HUES64 (cell line): ENCODE data around the gene UBE2G2.

Experiments used
- H3K27ac ChIP-seq: 2 replicates; pipeline ENCODE4 v1.7.0; 2013; ENCODE audit warnings: low read depth, low read length, inconsistent platforms
- H3K27me3 ChIP-seq: 2 replicates; pipeline ENCODE4 v1.6.1; 2013; ENCODE audit warnings: mild to moderate bottlenecking, low read length; ENCODE audit not compliant: insufficient read depth
- H3K36me3 ChIP-seq: 2 replicates; pipeline ENCODE4 v1.6.1; 2013; ENCODE audit warnings: mild to moderate bottlenecking, low read length; ENCODE audit not compliant: insufficient read depth
- H3K4me1 ChIP-seq: 2 replicates; pipeline ENCODE4 v1.6.1; 2013; ENCODE audit warnings: mild to moderate bottlenecking, low read length, moderate library complexity; ENCODE audit not compliant: insufficient read depth
- H3K4me3 ChIP-seq: 2 replicates; pipeline ENCODE4 v1.5.1; 2013; ENCODE audit warnings: mild to moderate bottlenecking, low read length, moderate library complexity
- H3K9ac ChIP-seq: 2 replicates; pipeline ENCODE4 v1.6.1; 2013; ENCODE audit warnings: mild to moderate bottlenecking, low read depth, low read length
- H3K9me3 ChIP-seq: 2 replicates; pipeline ENCODE4 v1.6.1; 2013; ENCODE audit warnings: low read depth, low read length; ENCODE audit not compliant: insufficient read depth
- WGBS: fragments of 150-250, 120-280 bp; methylation state at CpG from one replicate; pipeline ENCODE4 v1.1.7; 2013; ENCODE audit warnings: missing lambda C conversion rate; 5-methylcytosine and 5-hydroxymethylcytosine counted together

Gene UBE2G2

GRCh38 chr21:44767834-44768831 is 33.5 kb downstream of the UBE2G2 start:
- WGBS = 79% methylated on average over 30 of the region's 30 CpGs
- Histone ChIP-seq H3K27me3 (no peaks in the 10 kb centered on the region), H3K4me1 (peaks cover 4% of the 10 kb centered on the region; the same call in 1 of the 2 replicates), H3K9me3 (no peaks in the 10 kb centered on the region), H3K9ac (no peak overlapping the region; the same call in 1 of the 2 replicates), H3K27ac (peak overlapping the region; percentile 61; the same call in 1 of the 2 replicates), H3K4me3 (no peak overlapping the region), H3K36me3 (peaks cover 36% of the 10 kb centered on the region)

GRCh38 chr21:44766818-44767354 is 34.7 kb downstream of the UBE2G2 start:
- 88% methylated on average over 11 of the region's 11 CpGs for WGBS
- no peaks in the 10 kb centered on the region for H3K9me3 ChIP-seq
- peaks cover 4% of the 10 kb centered on the region; the same call in 1 of the 2 replicates for H3K4me1 ChIP-seq
- H3K27ac ChIP-seq = no peak overlapping the region
- H3K9ac ChIP-seq = no peak overlapping the region
- H3K4me3 ChIP-seq = no peak overlapping the region
- H3K36me3 ChIP-seq = peaks cover 24% of the 10 kb centered on the region
- no peaks in the 10 kb centered on the region for H3K27me3 ChIP-seq

- H3K27ac ChIP-seq = 0 out of 2 replicates have a peak overlapping the region, but pooled peaks have one; percentile 18
- H3K36me3 ChIP-seq = peaks cover 17% of the 10 kb centered on the region
- H3K9ac ChIP-seq = no peak overlapping the region
- peaks cover 4% of the 10 kb centered on the region; the same call in 1 of the 2 replicates for H3K4me1 ChIP-seq
- no peak overlapping the region for H3K4me3 ChIP-seq
- 91% methylated on average over 24 of the region's 24 CpGs for WGBS
- no peaks in the 10 kb centered on the region for H3K9me3 ChIP-seq
- H3K27me3 ChIP-seq = no peaks in the 10 kb centered on the region
Observed at GRCh38 chr21:44766014-44766817, 35.4 kb downstream of the UBE2G2 start.

GRCh38 chr21:44765231-44766013 is 36.2 kb downstream of the UBE2G2 start:
- whole genome bisulfite sequencing = 77% methylated on average over 12 of the region's 12 CpGs
- no peaks in the 10 kb centered on the region for H3K9me3 ChIP-seq
- H3K9ac ChIP-seq = no peak overlapping the region
- H3K4me3 ChIP-seq = no peak overlapping the region
- peaks cover 5% of the 10 kb centered on the region; the same call in 1 of the 2 replicates for H3K4me1 ChIP-seq
- peaks cover 9% of the 10 kb centered on the region for H3K36me3 ChIP-seq
- H3K27me3 ChIP-seq = no peaks in the 10 kb centered on the region
- H3K27ac ChIP-seq = 0 out of 2 replicates have a peak overlapping the region, but pooled peaks have one; percentile 18

- Histone ChIP-seq H3K27me3 (no peaks in the 10 kb centered on the region), H3K36me3 (peaks cover under 1% of the 10 kb centered on the region), H3K4me3 (no peak overlapping the region), H3K9me3 (no peaks in the 10 kb centered on the region), H3K4me1 (peaks cover 7% of the 10 kb centered on the region; the same call in 1 of the 2 replicates), H3K27ac (no peak overlapping the region), H3K9ac (no peak overlapping the region)
- WGBS = 79% methylated on average over 26 of the region's 26 CpGs
Observed at GRCh38 chr21:44764319-44765230, 37.0 kb downstream of the UBE2G2 start.

GRCh38 chr21:44763451-44764318 is 37.9 kb downstream of the UBE2G2 start:
- WGBS = 91% methylated on average over 25 of the region's 25 CpGs
- H3K9ac ChIP-seq = no peak overlapping the region
- no peaks in the 10 kb centered on the region for H3K9me3 ChIP-seq
- H3K4me1 ChIP-seq = 0 out of 2 replicates have a peak, but pooled peaks cover 2% of the 10 kb centered on the region
- no peaks in the 10 kb centered on the region for H3K36me3 ChIP-seq
- no peaks in the 10 kb centered on the region for H3K27me3 ChIP-seq
- no peak overlapping the region for H3K4me3 ChIP-seq
- H3K27ac ChIP-seq = no peak overlapping the region

GRCh38 chr21:44763050-44763378 is 38.6 kb downstream of the UBE2G2 start:
- Histone ChIP-seq H3K27ac (no peak overlapping the region), H3K4me1 (0 out of 2 replicates have a peak, but pooled peaks cover 2% of the 10 kb centered on the region), H3K9ac (no peak overlapping the region), H3K9me3 (no peaks in the 10 kb centered on the region), H3K36me3 (no peaks in the 10 kb centered on the region), H3K27me3 (no peaks in the 10 kb centered on the region), H3K4me3 (no peak overlapping the region)
- WGBS = 93% methylated on average over 8 of the region's 8 CpGs

- Histone ChIP-seq H3K4me3 (no peak overlapping the region), H3K4me1 (0 out of 2 replicates have a peak, but pooled peaks cover 2% of the 10 kb centered on the region), H3K27me3 (no peaks in the 10 kb centered on the region), H3K36me3 (no peaks in the 10 kb centered on the region), H3K27ac (no peak overlapping the region), H3K9me3 (no peaks in the 10 kb centered on the region), H3K9ac (no peak overlapping the region)
- 95% methylated on average over 24 of the region's 24 CpGs for WGBS
Observed at GRCh38 chr21:44762221-44763049, 39.2 kb downstream of the UBE2G2 start.
